GM18508 (cell line): Measurements from ENCODE around the gene XXYLT1.

ENCODE experiments used
- ATAC-seq: cut with Tn5 transposase; IDR thresholded peaks from one replicate; pipeline ENCODE4 v1.9.1; 2021; ENCODE audit warnings: moderate number of reproducible peaks; ENCODE audit not compliant: insufficient read depth, unreplicated experiment

XXYLT1 gene

GRCh38 chr3:195175076-195175475, 95.9 kb downstream of the XXYLT1 start:
- ATAC-seq = no peak

DNA sequence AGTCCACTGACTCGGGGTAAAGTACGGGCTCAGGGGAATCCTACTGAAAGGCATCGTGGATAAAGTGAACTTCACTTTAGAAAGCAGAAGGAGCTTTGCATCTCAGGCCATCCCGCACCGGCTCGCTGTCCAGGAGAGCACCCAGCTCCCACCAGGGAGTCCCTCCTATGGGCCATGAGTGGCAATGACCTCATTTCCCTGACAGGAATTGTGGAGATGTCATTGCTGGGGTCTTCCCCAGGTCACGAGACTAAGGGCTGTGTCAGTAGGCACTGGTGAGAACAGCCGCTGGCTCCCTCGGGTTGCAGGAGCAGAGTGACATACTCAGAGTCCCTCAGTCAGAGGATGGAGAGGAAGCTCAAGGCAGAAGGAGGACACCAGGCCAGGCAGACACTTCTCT, 97.3 kb downstream of the XXYLT1 start:
- ATAC-seq = no peak

- no peak for ATAC-seq
Measured at GRCh38 chr3:195172896-195173295, 98.1 kb downstream of the XXYLT1 start.

- ATAC-seq = no peak
Measured at GRCh38 chr3:195172039-195172684, 98.8 kb downstream of the XXYLT1 start.

DNA sequence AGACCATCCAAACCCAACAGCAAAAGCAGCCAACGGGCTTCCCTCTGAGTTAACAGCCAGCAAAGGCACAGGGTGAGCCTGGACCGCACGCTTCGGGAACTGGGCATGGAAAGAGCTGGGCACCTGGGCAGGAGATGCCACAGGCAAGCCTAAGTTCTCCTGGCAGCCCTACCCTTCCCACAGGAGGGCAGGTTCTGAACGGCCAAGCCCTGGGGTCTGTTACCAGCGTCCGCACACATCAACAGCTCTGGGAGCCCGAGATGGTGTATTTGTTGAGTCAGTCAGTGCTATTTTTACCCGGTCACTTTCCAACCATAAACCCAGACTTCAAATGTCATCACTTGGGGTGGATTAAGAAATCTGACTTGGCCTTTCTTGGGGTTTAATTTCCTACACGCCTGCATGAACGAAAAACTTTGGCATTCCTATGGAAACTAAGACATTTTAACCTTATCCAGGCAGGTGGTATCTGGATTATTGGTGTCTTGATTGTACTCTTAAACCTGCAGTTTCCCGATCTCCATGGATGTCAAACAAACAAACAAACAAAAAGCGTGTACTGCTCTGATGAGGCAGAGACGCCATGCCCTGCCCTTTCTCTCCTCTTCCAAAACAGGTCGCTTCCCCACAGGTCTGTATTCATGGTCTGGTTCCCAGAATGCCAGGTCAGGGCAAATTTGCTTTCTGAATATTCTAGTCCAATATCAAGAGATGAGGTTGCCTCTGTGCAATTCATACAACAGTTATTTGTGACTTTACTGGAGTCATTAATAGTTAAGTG, 99.7 kb downstream of the XXYLT1 start:
- ATAC-seq = no peak

GRCh38 chr3:195170496-195170895, 100.5 kb downstream of the XXYLT1 start:
- ATAC-seq = no peak

- ATAC-seq = no peak
Measured at GRCh38 chr3:195169011-195169649, 101.8 kb downstream of the XXYLT1 start.

DNA sequence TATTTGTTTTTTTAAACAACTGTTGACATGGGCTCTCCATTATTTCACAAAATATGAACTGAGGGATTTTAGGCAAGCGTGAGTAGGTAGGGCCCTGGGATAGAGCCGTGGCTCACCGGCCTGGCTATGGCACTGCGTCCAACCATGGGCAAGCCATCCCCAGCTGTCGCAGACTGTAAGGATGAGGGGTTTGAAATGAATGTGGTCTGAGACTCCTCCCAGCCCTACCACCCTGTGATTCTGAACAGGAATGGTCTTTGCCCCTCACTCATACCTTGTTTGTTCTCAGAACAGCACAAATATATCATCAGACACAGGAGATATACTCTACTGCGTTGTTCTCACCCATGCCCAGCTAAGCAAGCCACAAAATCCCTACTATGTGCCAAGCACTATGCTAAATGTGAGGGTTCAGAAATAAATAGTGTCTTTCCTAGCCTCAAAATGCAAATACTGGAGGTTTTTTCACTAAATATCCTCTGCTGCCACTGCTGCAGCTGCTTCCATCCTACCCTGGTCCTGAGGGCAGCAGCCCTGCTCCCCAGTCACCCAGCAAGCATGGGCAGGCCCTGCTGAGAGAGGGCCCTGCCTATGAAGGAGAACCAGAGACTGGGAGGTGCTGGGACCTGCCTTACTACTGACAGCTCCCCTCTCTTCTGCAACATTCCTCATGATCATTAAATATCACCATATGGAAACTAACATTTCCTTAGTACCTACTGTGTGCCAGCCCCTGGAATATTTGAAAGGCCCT, 102.8 kb downstream of the XXYLT1 start:
- ATAC-seq = no peak

DNA sequence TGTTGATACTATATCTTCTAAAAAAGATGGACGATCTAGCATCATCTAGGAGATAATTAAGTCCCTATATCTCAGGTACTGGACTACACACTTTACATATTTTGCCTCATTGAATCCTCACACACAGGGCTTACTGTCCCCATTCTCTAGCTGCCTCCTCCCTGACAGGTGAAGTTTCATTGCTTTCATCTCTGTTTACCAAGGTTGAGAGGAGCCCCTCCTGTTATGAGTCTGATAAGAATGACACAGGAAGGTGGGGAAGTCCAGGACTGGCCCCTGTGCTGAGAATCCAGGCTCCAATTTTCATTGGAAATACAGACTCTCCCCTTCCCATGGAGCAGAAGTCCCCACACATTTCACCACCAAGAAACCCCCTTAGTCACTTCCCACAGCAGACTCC, 105.2 kb downstream of the XXYLT1 start:
- no peak for ATAC-seq

- ATAC-seq = no peak
Measured at GRCh38 chr3:195165265-195165609, 105.7 kb downstream of the XXYLT1 start.

DNA sequence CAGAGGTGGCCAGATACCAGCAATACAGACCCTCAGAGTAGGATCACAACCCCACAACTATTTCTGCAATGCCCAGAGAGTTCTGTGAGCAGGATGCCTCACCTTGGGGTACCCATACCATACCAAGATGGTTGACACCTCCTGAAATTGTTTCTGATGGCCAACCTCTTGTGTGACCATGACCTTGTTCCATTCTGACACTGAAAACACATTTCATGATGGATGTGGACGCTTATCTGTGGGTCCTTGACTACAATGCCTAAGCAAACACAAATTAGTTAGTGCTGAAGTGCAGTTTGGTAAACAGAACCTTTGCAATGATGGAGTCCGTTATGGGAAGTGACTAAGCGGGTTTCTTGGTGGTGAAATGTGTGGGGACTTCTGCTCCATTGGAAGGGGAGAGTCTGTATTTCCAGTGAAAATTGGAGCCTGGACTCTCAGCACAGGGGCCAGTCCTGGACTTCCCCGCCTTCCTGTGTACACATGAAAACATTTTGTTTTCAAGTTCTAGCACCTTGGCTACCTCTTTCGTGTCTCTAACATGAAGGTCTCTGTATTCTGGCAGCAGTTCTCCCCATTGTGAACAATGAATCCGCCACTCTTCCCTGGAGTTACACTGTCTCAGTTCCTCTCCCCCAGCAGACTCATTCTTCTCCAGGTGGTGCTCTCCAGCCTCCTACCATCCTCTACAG, 106.2 kb downstream of the XXYLT1 start:
- ATAC-seq = no peak

DNA sequence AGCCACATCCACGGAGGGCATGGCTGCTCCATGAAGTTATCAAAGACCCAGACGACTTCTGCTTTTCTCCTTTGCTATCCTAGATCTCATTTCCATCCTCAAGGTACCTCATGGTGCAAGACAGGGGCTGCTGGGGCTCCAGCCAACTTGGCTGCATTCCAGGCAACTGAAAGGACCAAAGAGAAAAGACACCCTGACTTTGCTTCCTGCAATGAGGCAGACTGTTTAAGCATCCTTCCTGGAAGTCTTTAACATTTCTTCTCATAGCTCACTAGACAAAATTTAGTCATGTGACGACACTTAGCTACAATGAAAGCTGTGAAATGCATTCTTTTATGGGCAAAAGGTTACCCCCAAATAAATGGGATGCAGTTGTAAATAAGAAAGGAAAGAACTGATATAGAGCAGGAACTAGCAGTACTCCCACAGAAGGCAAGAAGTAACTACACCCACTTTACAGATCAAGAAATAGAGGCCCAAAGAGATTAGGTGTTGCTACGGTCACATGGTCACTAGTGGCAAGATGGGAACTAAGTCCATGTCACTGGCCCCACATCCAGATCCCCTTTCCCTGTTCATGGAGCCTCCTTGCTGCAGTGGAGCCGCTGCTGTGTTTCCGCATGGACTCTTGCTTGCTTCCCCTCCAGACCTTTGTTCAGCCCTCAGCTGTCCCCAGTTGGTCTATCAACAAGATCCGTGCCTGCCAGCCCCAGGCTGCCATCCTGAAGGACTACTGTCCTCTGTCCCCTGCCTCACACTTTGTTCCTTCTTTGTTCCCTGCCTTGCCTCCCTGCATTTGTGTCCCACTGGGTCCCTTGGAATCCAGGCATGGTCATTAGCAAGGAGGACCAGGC, 107.0 kb downstream of the XXYLT1 start:
- no peak for ATAC-seq

- no peak for ATAC-seq
Measured at GRCh38 chr3:195162816-195163215, 108.1 kb downstream of the XXYLT1 start.

GRCh38 chr3:195162033-195162669, 108.8 kb downstream of the XXYLT1 start:
- ATAC-seq = no peak

DNA sequence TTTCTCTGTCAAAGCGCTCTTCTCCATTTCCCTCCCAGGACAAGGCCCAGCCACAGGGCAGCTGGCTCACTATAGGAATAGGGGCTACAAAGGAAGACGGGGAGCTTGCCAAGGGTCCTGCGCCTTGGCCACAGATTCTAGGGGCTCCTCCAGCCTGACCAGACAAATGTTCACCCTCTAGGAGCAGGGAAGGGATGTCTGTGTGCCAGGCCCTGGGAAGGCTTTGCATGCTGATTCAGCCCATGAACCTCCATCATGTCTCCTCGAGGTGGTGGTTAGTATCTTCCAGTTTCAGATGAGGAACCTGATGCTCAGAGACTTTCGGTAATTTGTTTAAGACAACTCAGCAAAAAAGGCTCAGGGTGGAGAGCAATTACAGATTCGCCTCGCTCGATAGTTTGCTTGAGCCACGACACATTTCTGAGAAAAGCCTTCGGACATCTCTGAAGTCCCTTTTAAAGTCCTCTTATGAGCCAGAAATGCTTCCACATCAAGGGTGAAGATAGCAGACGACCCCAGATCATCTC, 110.0 kb downstream of the XXYLT1 start:
- ATAC-seq = no peak

GRCh38 chr3:195160257-195160898, 110.6 kb downstream of the XXYLT1 start:
- ATAC-seq = no peak

DNA sequence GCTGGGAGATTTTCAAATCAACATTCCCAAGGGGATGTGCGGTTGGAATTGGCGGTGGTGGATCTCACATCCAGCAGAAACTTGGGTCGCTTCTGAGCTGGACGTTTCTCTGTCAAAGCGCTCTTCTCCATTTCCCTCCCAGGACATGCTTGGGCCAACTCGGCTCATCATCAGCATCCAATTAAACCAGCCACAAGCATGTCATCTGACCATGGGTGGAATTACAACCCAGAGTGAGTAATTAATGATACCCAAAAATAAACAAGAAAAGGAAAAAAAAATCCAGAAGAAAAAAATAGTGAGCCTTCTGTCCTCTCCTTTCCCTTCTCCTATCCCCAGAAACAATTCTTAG, 111.2 kb downstream of the XXYLT1 start:
- ATAC-seq = no peak

- no peak for ATAC-seq
Measured at GRCh38 chr3:195159117-195159813, 111.7 kb downstream of the XXYLT1 start.
